OCI-LY1 (cell line): ENCODE data around the gene TM2D3.

Experiments
- H2AFZ ChIP-seq: fragments of 200-600 bp; sonication (generic), shearing (Covaris generic); 2 replicates; pipeline ENCODE4 v1.6.0; 2014; ENCODE audit warnings: antibody characterized with exemption, mild to moderate bottlenecking, low read length
- H3F3A ChIP-seq: fragments of 200-600 bp; sonication (generic), shearing (Covaris generic); 2 replicates; pipeline ENCODE4 v1.6.0; 2014; ENCODE audit warnings: mild to moderate bottlenecking, antibody characterized with exemption, low read length, moderate library complexity; ENCODE audit not compliant: insufficient read depth
- H3K27ac ChIP-seq: fragments of 200-600 bp; sonication (generic); 2 replicates; pipeline ENCODE4 v1.5.1; 2014; ENCODE audit warnings: low read length, mixed run types, mild to moderate bottlenecking, low read depth; ENCODE audit not compliant: poor library complexity, severe bottlenecking
- H3K27me3 ChIP-seq: fragments of 200-600 bp; sonication (generic); 2 replicates; pipeline ENCODE4 v1.6.0; 2014; ENCODE audit warnings: antibody characterized with exemption, mild to moderate bottlenecking, low read length, moderate library complexity; ENCODE audit not compliant: insufficient read depth
- H3K36me3 ChIP-seq: fragments of 200-600 bp; sonication (generic); 2 replicates; pipeline ENCODE4 v1.6.1; 2014; ENCODE audit warnings: mild to moderate bottlenecking, antibody characterized with exemption, low read length, moderate library complexity, mixed read lengths; ENCODE audit not compliant: insufficient read depth
- H3K4me1 ChIP-seq: fragments of 200-600 bp; sonication (generic); 2 replicates; pipeline ENCODE4 v1.5.1; 2014; ENCODE audit warnings: mild to moderate bottlenecking, low read length, moderate library complexity; ENCODE audit not compliant: insufficient read depth, severe bottlenecking
- H3K4me2 ChIP-seq: fragments of 200-600 bp; sonication (generic), shearing (Covaris generic); 2 replicates; pipeline ENCODE4 v1.6.1; 2014; ENCODE audit warnings: low read length
- H3K4me3 ChIP-seq: fragments of 200-600 bp; sonication (generic); 2 replicates; pipeline ENCODE4 v1.5.1; 2014; ENCODE audit warnings: low read length, low read depth, mild to moderate bottlenecking, mixed read lengths; ENCODE audit not compliant: poor library complexity, severe bottlenecking
- H3K79me2 ChIP-seq: fragments of 200-600 bp; shearing (Covaris generic); 2 replicates; pipeline ENCODE4 v1.6.1; 2016; ENCODE audit warnings: mixed run types, low read length, mixed read lengths; ENCODE audit not compliant: insufficient read depth
- H3K9ac ChIP-seq: fragments of 200-600 bp; sonication (generic), shearing (Covaris generic); 2 replicates; pipeline ENCODE4 v1.6.1; 2014; ENCODE audit warnings: mild to moderate bottlenecking, low read length, mixed read lengths
- H3K9me2 ChIP-seq: fragments of 200-600 bp; sonication (generic), shearing (Covaris generic); 2 replicates; pipeline ENCODE4 v1.6.1; 2014; ENCODE audit warnings: low read depth, mild to moderate bottlenecking, low read length, mixed read lengths
- H3K9me3 ChIP-seq: fragments of 200-600 bp; shearing (Covaris generic); 2 replicates; pipeline ENCODE4 v1.6.1; 2014; ENCODE audit warnings: low read length, mixed read lengths
- H4K20me1 ChIP-seq: fragments of 200-600 bp; sonication (generic), shearing (Covaris generic); 2 replicates; pipeline ENCODE4 v1.6.0; 2016; ENCODE audit warnings: mild to moderate bottlenecking, low read length; ENCODE audit not compliant: insufficient read depth
- CTCF ChIP-seq: fragments of 200-600 bp; sonication (generic), shearing (Covaris generic); IDR thresholded peaks from 2 replicates; pipeline ENCODE4 v1.5.1; 2017; ENCODE audit warnings: mild to moderate bottlenecking, antibody characterized with exemption, low read length, moderate library complexity, mixed read lengths
- EZH2 ChIP-seq: fragments of 200-600 bp; sonication (generic), shearing (Covaris generic); IDR thresholded peaks from 2 replicates; pipeline ENCODE4 v1.8.0; 2017; ENCODE audit warnings: borderline replicate concordance, mixed run types, mild to moderate bottlenecking, antibody characterized with exemption, low read length, moderate library complexity, mixed read lengths

TM2D3 gene

DNA sequence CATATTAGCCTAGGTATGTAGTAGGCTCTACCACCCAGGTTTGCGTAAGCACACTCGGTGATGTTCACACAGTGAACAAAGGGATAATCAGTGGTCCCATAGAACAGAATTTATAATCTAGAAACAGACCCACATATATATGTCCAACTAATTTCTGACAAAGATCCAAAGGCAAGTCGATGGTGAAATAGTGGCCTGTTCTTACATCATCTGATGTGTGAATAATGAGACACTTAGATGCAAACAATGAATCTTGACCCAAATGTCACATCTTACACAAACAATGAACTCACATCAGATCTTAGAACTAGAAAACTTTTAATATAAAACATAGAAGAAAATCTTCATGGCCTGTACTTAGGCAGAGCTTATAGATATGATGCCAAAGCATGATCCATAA, 17.6 kb upstream of the TM2D3 start:
- no peaks in the 10 kb centered on the region for H3K9me2 ChIP-seq
- H4K20me1 ChIP-seq = no peaks in the 10 kb centered on the region
- H3F3A ChIP-seq = no peaks in the 10 kb centered on the region
- no peak overlapping the region for H3K9ac ChIP-seq
- H3K9me3 ChIP-seq = no peaks in the 10 kb centered on the region
- H3K27me3 ChIP-seq = no peaks in the 10 kb centered on the region
- H3K27ac ChIP-seq = no peak overlapping the region
- H3K79me2 ChIP-seq = no peaks in the 10 kb centered on the region
- no peaks in the 10 kb centered on the region for H3K4me1 ChIP-seq
- TF ChIP-seq CTCF = no peak
- TF ChIP-seq EZH2 = no peak
- no peaks in the 10 kb centered on the region for H3K36me3 ChIP-seq
- H3K4me2 ChIP-seq = no peak overlapping the region
- H2AFZ ChIP-seq = no peak overlapping the region
- H3K4me3 ChIP-seq = no peak overlapping the region

- no peak for TF ChIP-seq CTCF
- TF ChIP-seq EZH2 = no peak
- H3K9me3 ChIP-seq = no peaks in the 10 kb centered on the region
Observed at GRCh38 chr15:101667881-101668280, 15.7 kb upstream of the TM2D3 start.

DNA sequence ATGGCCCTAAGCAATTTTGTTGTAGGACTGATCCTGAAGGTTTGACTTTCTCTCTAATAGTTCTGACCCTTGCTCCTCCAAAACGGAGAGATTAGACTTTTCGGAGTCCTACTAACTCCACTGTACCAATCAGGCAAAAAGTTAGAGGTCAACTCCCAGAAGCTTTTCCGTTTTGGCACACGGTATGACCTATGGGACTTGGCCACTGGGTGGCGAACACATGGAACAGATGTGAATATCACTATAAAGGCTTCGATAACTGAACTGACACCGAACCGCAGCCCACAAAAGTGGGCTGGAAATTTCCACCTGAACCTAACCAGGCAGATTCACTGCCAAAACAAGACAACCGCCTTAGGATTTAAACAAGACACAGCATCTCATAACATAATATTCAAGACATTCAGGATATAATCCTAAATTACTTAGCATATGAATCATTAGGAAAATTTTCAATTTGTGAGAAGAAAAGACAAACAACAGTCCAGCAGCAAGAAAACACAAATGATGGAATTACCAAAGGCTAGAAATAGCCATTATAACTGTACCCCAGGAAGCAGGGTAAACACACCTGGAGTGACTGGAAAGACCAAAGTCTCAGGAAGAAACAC, 12.2 kb upstream of the TM2D3 start:
- no peaks in the 10 kb centered on the region for H3K4me1 ChIP-seq
- H4K20me1 ChIP-seq = no peaks in the 10 kb centered on the region
- no peaks in the 10 kb centered on the region for H3K9me2 ChIP-seq
- no peak overlapping the region for H3K27ac ChIP-seq
- H3F3A ChIP-seq = no peaks in the 10 kb centered on the region; the same call in 1 of the 2 replicates
- no peaks in the 10 kb centered on the region for H3K79me2 ChIP-seq
- no peak overlapping the region for H3K9ac ChIP-seq
- H3K4me2 ChIP-seq = no peak overlapping the region
- no peak overlapping the region for H2AFZ ChIP-seq
- TF ChIP-seq EZH2 (no peak), CTCF (peak; percentile 50)
- no peaks in the 10 kb centered on the region for H3K9me3 ChIP-seq
- no peak overlapping the region for H3K4me3 ChIP-seq
- no peaks in the 10 kb centered on the region for H3K27me3 ChIP-seq
- no peaks in the 10 kb centered on the region for H3K36me3 ChIP-seq

More at GRCh38 chr15:101667881-101668280, 15.7 kb upstream of the TM2D3 start:
- Histone ChIP-seq H3K27ac (no peak overlapping the region), H2AFZ (no peak overlapping the region), H3K4me3 (no peak overlapping the region), H3K4me2 (no peak overlapping the region), H3K27me3 (no peaks in the 10 kb centered on the region), H4K20me1 (no peaks in the 10 kb centered on the region), H3K79me2 (no peaks in the 10 kb centered on the region), H3K36me3 (no peaks in the 10 kb centered on the region), H3F3A (no peaks in the 10 kb centered on the region; the same call in 1 of the 2 replicates), H3K9me2 (no peaks in the 10 kb centered on the region), H3K9ac (no peak overlapping the region), H3K4me1 (no peaks in the 10 kb centered on the region)
